Measurements from ENCODE around the gene SIRT1. TPM values are rescaled to one million over a fixed set of nuclear protein-coding genes. Genes with fewer than 3 reads are reported as not detected.

Gene SIRT1
- total RNA-seq, 1 experiment from 2014 or later: 42.6 TPM

- no peak for DNase-seq (ENCODE audit: low spot score)
- Histone ChIP-seq H3K4me1 (ENCODE audit: insufficient read depth, low read length, poor library complexity, severe bottlenecking) (no peaks in the 10 kb centered on the region), H3K36me3 (ENCODE audit: insufficient read depth, low read length, poor library complexity, severe bottlenecking) (no peaks in the 10 kb centered on the region), H3K27ac (ENCODE audit: low read depth, low read length, poor library complexity, severe bottlenecking) (no peak overlapping the region), H3K27me3 (replicated peaks; ENCODE audit: insufficient read depth, low read depth, low read length, poor library complexity) (no peaks in the 10 kb centered on the region), H3K4me3 (ENCODE audit: low read depth, low read length, poor library complexity, severe bottlenecking) (no peak overlapping the region), H3K9me3 (ENCODE audit: low read depth, low read length, poor library complexity, severe bottlenecking) (no peaks in the 10 kb centered on the region)
- BruUV-seq (replicated peaks): no TSS peak
- no peak for TF ChIP-seq EZH2 (IDR thresholded peaks at IDR 0.05; ENCODE audit: borderline replicate concordance, low read depth, low read length, poor library complexity, severe bottlenecking)
- TF ChIP-seq, protein P1, sequence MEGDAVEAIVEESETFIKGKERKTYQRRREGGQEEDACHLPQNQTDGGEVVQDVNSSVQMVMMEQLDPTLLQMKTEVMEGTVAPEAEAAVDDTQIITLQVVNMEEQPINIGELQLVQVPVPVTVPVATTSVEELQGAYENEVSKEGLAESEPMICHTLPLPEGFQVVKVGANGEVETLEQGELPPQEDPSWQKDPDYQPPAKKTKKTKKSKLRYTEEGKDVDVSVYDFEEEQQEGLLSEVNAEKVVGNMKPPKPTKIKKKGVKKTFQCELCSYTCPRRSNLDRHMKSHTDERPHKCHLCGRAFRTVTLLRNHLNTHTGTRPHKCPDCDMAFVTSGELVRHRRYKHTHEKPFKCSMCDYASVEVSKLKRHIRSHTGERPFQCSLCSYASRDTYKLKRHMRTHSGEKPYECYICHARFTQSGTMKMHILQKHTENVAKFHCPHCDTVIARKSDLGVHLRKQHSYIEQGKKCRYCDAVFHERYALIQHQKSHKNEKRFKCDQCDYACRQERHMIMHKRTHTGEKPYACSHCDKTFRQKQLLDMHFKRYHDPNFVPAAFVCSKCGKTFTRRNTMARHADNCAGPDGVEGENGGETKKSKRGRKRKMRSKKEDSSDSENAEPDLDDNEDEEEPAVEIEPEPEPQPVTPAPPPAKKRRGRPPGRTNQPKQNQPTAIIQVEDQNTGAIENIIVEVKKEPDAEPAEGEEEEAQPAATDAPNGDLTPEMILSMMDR (conservative IDR thresholded peaks at IDR 0.05; ENCODE audit: low read depth, low read length): no peak
- intact Hi-C loops (cut with micrococcal nuclease; ENCODE audit: unreplicated experiment): no loop called here
- CTCF ChIA-PET: interaction anchor here (0.6 kb wide), 1 partner anchor 22 kb away, joined by 3 read pairs; no protein-coding TSS in a partner anchor
- POLR2A ChIA-PET (ENCODE audit: low non-redundant PET): no interaction called here
These were observed 6.3 kb upstream of the SIRT1 start for GRCh38 chr10:67878133-67878532.

- TF ChIP-seq EZH2 (IDR thresholded peaks at IDR 0.05; ENCODE audit: borderline replicate concordance, low read depth, low read length, poor library complexity, severe bottlenecking): no peak
- TF ChIP-seq, protein P1 (conservative IDR thresholded peaks at IDR 0.05; ENCODE audit: low read depth, low read length): no peak
- Histone ChIP-seq H3K27ac (ENCODE audit: low read depth, low read length, poor library complexity, severe bottlenecking) (peak overlapping the region; percentile 87), H3K27me3 (replicated peaks; ENCODE audit: insufficient read depth, low read depth, low read length, poor library complexity) (no peaks in the 10 kb centered on the region), H3K36me3 (ENCODE audit: insufficient read depth, low read length, poor library complexity, severe bottlenecking) (peaks cover 21% of the 10 kb centered on the region), H3K4me1 (ENCODE audit: insufficient read depth, low read length, poor library complexity, severe bottlenecking) (peaks cover 16% of the 10 kb centered on the region), H3K9me3 (ENCODE audit: low read depth, low read length, poor library complexity, severe bottlenecking) (no peaks in the 10 kb centered on the region), H3K4me3 (ENCODE audit: low read depth, low read length, poor library complexity, severe bottlenecking) (peak overlapping the region; percentile 92)
- peak; percentile 52 for DNase-seq (ENCODE audit: low spot score)
- ChIA-PET CTCF (no interaction called here), POLR2A (ENCODE audit: low non-redundant PET) (no interaction called here)
- intact Hi-C loops (cut with micrococcal nuclease; ENCODE audit: unreplicated experiment): loop anchor here (1.0 to 10.0 kb wide), 2 partner anchors 191 to 272 kb away; partner anchors contain the start of gene HERC4
- TSS peak; percentile 85 for BruUV-seq (replicated peaks)
These were observed 645 bp upstream of the SIRT1 start for GRCh38 chr10:67883710-67884312.

DNA sequence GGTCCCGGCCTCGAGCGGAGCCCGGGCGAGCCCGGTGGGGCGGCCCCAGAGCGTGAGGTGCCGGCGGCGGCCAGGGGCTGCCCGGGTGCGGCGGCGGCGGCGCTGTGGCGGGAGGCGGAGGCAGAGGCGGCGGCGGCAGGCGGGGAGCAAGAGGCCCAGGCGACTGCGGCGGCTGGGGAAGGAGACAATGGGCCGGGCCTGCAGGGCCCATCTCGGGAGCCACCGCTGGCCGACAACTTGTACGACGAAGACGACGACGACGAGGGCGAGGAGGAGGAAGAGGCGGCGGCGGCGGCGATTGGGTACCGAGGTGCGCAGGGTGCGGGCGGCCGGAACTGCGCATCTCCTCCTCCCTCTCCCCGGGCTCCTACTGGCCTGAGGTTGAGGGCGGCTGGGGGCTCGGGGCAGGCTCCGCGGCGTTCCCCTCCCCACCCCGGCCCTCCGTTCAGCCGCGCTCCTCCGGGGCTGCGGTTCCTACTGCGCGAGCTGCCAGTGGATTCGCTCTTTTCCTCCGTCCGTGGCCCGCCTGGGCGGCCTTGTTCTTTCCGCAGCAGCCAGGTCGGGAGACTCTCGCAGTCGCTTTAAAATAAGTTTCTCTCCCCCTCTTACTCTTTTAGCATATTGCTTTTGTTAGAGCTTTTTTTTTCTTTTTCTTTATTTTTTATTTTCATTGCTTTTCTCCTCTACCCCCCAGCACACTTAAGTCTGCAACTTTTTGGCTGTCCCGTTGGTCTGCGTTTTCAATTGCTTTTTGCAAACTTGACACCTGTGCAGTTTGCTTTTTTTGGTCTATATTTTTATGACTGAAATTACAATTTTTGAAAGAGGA lies 600 bp downstream of the SIRT1 start:
- no TSS peak for BruUV-seq (replicated peaks)
- no peak for TF ChIP-seq EZH2 (IDR thresholded peaks at IDR 0.05; ENCODE audit: borderline replicate concordance, low read depth, low read length, poor library complexity, severe bottlenecking)
- TF ChIP-seq, protein P1 (conservative IDR thresholded peaks at IDR 0.05; ENCODE audit: low read depth, low read length): no peak
- Histone ChIP-seq H3K27ac (ENCODE audit: low read depth, low read length, poor library complexity, severe bottlenecking) (peak overlapping the region; percentile 87), H3K4me1 (ENCODE audit: insufficient read depth, low read length, poor library complexity, severe bottlenecking) (peaks cover 16% of the 10 kb centered on the region), H3K36me3 (ENCODE audit: insufficient read depth, low read length, poor library complexity, severe bottlenecking) (peaks cover 33% of the 10 kb centered on the region), H3K27me3 (replicated peaks; ENCODE audit: insufficient read depth, low read depth, low read length, poor library complexity) (no peaks in the 10 kb centered on the region), H3K9me3 (ENCODE audit: low read depth, low read length, poor library complexity, severe bottlenecking) (no peaks in the 10 kb centered on the region), H3K4me3 (ENCODE audit: low read depth, low read length, poor library complexity, severe bottlenecking) (peak overlapping the region; percentile 92)
- DNase-seq (ENCODE audit: low spot score): peak; percentile 87
- ChIA-PET CTCF (no interaction called here), POLR2A (ENCODE audit: low non-redundant PET) (interaction anchor here (0.7 kb wide), 1 partner anchor 162 kb away, joined by 5 read pairs; no protein-coding TSS in a partner anchor)
- intact Hi-C loops (cut with micrococcal nuclease; ENCODE audit: unreplicated experiment): loop anchor here (1.0 to 10.0 kb wide), 2 partner anchors 190 to 271 kb away; partner anchors contain the start of gene HERC4

Data from A673 (cell line).